ENCODE measurements around the gene R3HDM2.

Gene R3HDM2

GRCh38 chr12:57470286-57470969 is 39.6 kb upstream of the R3HDM2 start:
- no peak overlapping the region for H2AK5ac ChIP-seq (ENCODE audit: low read length, severe bottlenecking)
- no peak overlapping the region for H3K4ac ChIP-seq (ENCODE audit: low read depth in 1 of 2, low read length in 2 of 2)
- no peaks in the 10 kb centered on the region for H3K79me1 ChIP-seq (replicated peaks; ENCODE audit: low read length, poor library complexity, severe bottlenecking)
- H2BK12ac ChIP-seq (ENCODE audit: low read length in 2 of 2): no peak overlapping the region
- H3K23ac ChIP-seq (ENCODE audit: low read length in 2 of 2): no peak overlapping the region
- WGBS: 90% methylated on average over 14 of the region's 14 CpGs
- no peak overlapping the region for H2AFZ ChIP-seq (ENCODE audit: low read depth, low read length)
- H3K4me2 ChIP-seq (ENCODE audit: low read length, poor library complexity, severe bottlenecking): no peak overlapping the region
- no peak overlapping the region for H4K8ac ChIP-seq (ENCODE audit: low read length)
- no peak overlapping the region for H3K18ac ChIP-seq (ENCODE audit: low read depth in 1 of 2, low read length in 2 of 2)
- no peak overlapping the region for H3K9ac ChIP-seq (ENCODE audit: low read length)
- no peak overlapping the region for H2BK15ac ChIP-seq (ENCODE audit: low read depth, poor library complexity, severe bottlenecking)
- peaks cover 84 to 95% of the 10 kb centered on the region in 2 experiments for H3K27me3 ChIP-seq (ENCODE audit: control insufficient read depth in 1 of 2, insufficient read depth in 1 of 2, low read length in 2 of 2)
- H3K4me3 ChIP-seq (ENCODE audit: insufficient read depth in 1 of 2, low read depth in 1 of 2, low read length in 2 of 2): no peak overlapping the region
- H3K27ac ChIP-seq (ENCODE audit: low read length, poor library complexity, severe bottlenecking): no peak overlapping the region
- no peaks in the 10 kb centered on the region for H3K9me3 ChIP-seq (ENCODE audit: control insufficient read depth, low read length)
- H3K14ac ChIP-seq (ENCODE audit: low read length in 2 of 2): no peak overlapping the region
- no peak overlapping the region for H4K91ac ChIP-seq (ENCODE audit: low read length)
- H2BK120ac ChIP-seq (ENCODE audit: low read depth, low read length): no peak overlapping the region
- H2BK5ac ChIP-seq (ENCODE audit: low read depth, low read length, poor library complexity, severe bottlenecking): no peak overlapping the region
- DNase-seq: no peak
- peaks cover 4% of the 10 kb centered on the region for H3K4me1 ChIP-seq (ENCODE audit: control insufficient read depth, insufficient read depth, low read depth, low read length)
- H3K36me3 ChIP-seq (ENCODE audit: control insufficient read depth in 1 of 2, insufficient read depth in 2 of 2, low read depth in 1 of 2, low read length in 2 of 2): no peaks in the 10 kb centered on the region

DNA sequence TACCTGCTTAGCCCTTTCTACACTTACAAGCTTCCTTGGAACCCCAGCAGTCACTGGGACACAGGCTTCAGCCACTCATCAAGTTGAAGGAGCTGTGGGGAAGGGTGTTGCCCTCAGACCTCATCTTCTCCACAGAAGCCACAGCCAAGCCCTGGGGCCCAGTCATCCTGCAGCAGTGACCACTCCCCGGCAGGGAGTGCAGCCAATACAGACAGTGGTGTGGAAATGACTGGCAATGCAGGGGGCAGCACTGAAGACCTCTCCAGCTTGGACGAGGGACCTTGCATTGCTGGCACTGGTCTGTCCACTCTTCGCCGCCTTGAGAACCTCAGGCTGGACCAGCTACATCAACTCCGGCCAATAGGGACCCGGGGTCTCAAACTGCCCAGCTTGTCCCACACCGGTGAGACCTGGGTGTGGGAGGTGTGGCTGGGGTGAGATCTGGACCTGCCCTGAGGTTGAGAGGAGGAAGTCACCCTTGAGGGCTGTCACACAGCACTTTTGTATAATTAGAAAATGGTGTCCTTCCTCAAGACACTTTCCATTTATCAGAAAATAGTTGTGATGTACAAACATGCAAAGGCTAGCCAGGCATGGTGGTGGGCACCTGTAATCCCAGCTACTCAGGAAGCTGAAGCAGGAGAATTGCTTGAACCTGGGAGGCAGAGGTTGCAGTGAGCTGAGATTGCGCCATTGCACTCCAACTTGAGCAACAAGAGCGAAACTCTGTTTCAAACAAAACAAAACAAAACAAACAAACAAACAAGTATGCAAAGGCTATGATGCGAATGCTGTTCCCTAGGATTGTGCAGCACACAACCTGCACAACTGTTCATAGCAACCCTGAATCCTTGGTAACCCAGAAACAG is 38.7 kb upstream of the R3HDM2 start:
- no peak overlapping the region for H3K4me3 ChIP-seq (ENCODE audit: insufficient read depth in 1 of 2, low read depth in 1 of 2, low read length in 2 of 2)
- H3K18ac ChIP-seq (ENCODE audit: low read depth in 1 of 2, low read length in 2 of 2): no peak overlapping the region
- no peaks in the 10 kb centered on the region for H3K9me3 ChIP-seq (ENCODE audit: control insufficient read depth, low read length)
- H3K27me3 ChIP-seq (ENCODE audit: control insufficient read depth in 1 of 2, insufficient read depth in 1 of 2, low read length in 2 of 2): peaks cover 84 to 95% of the 10 kb centered on the region in 2 experiments
- H2AK5ac ChIP-seq (ENCODE audit: low read length, severe bottlenecking): no peak overlapping the region
- no peak overlapping the region for H2BK15ac ChIP-seq (ENCODE audit: low read depth, poor library complexity, severe bottlenecking)
- H3K9ac ChIP-seq (ENCODE audit: low read length): no peak overlapping the region
- H2BK12ac ChIP-seq (ENCODE audit: low read length in 2 of 2): no peak overlapping the region
- H3K23ac ChIP-seq (ENCODE audit: low read length in 2 of 2): peak overlapping the region in 1 of 2 experiments; percentile 64
- H3K27ac ChIP-seq (ENCODE audit: low read length, poor library complexity, severe bottlenecking): no peak overlapping the region
- no peak overlapping the region for H2AFZ ChIP-seq (ENCODE audit: low read depth, low read length)
- H3K79me1 ChIP-seq (replicated peaks; ENCODE audit: low read length, poor library complexity, severe bottlenecking): no peaks in the 10 kb centered on the region
- H3K14ac ChIP-seq (ENCODE audit: low read length in 2 of 2): no peak overlapping the region
- H2BK5ac ChIP-seq (ENCODE audit: low read depth, low read length, poor library complexity, severe bottlenecking): no peak overlapping the region
- no peaks in the 10 kb centered on the region for H3K4me1 ChIP-seq (ENCODE audit: control insufficient read depth, insufficient read depth, low read depth, low read length)
- no peak overlapping the region for H4K8ac ChIP-seq (ENCODE audit: low read length)
- no peak for DNase-seq
- 89% methylated on average over 10 of the region's 10 CpGs for WGBS
- H3K36me3 ChIP-seq (ENCODE audit: control insufficient read depth in 1 of 2, insufficient read depth in 2 of 2, low read depth in 1 of 2, low read length in 2 of 2): no peaks in the 10 kb centered on the region
- no peak overlapping the region for H3K4me2 ChIP-seq (ENCODE audit: low read length, poor library complexity, severe bottlenecking)
- H2BK120ac ChIP-seq (ENCODE audit: low read depth, low read length): no peak overlapping the region
- H4K91ac ChIP-seq (ENCODE audit: low read length): no peak overlapping the region
- no peak overlapping the region for H3K4ac ChIP-seq (ENCODE audit: low read depth in 1 of 2, low read length in 2 of 2)

DNA sequence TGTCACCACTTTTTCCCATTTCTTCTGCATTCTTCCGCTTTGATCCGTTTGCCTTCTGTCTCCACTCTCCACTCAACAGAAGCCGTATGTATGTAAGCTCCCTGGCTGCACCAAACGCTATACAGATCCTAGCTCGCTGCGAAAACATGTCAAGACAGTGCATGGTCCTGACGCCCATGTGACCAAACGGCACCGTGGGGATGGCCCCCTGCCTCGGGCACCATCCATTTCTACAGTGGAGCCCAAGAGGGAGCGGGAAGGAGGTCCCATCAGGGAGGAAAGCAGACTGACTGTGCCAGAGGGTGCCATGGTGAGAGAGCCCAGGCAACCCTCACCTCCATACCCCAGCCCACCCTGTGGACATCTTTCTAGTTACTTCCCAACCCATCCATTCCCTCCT is 37.1 kb upstream of the R3HDM2 start:
- Histone ChIP-seq H2BK12ac (ENCODE audit: low read length in 2 of 2) (no peak overlapping the region), H3K9me3 (ENCODE audit: control insufficient read depth, low read length) (no peaks in the 10 kb centered on the region), H3K36me3 (ENCODE audit: control insufficient read depth in 1 of 2, insufficient read depth in 2 of 2, low read depth in 1 of 2, low read length in 2 of 2) (no peaks in the 10 kb centered on the region), H3K27ac (ENCODE audit: low read length, poor library complexity, severe bottlenecking) (no peak overlapping the region), H2AK5ac (ENCODE audit: low read length, severe bottlenecking) (no peak overlapping the region), H3K79me1 (replicated peaks; ENCODE audit: low read length, poor library complexity, severe bottlenecking) (no peaks in the 10 kb centered on the region), H2AFZ (ENCODE audit: low read depth, low read length) (no peak overlapping the region), H3K4me2 (ENCODE audit: low read length, poor library complexity, severe bottlenecking) (no peak overlapping the region), H3K4ac (ENCODE audit: low read depth in 1 of 2, low read length in 2 of 2) (no peak overlapping the region), H4K8ac (ENCODE audit: low read length) (no peak overlapping the region), H3K18ac (ENCODE audit: low read depth in 1 of 2, low read length in 2 of 2) (no peak overlapping the region), H2BK120ac (ENCODE audit: low read depth, low read length) (no peak overlapping the region), H4K91ac (ENCODE audit: low read length) (no peak overlapping the region), H3K23ac (ENCODE audit: low read length in 2 of 2) (no peak overlapping the region), H2BK5ac (ENCODE audit: low read depth, low read length, poor library complexity, severe bottlenecking) (no peak overlapping the region), H3K27me3 (ENCODE audit: control insufficient read depth in 1 of 2, insufficient read depth in 1 of 2, low read length in 2 of 2) (peaks cover 70 to 91% of the 10 kb centered on the region in 2 experiments), H3K14ac (ENCODE audit: low read length in 2 of 2) (no peak overlapping the region), H3K9ac (ENCODE audit: low read length) (no peak overlapping the region), H3K4me3 (ENCODE audit: insufficient read depth in 1 of 2, low read depth in 1 of 2, low read length in 2 of 2) (no peak overlapping the region), H3K4me1 (ENCODE audit: control insufficient read depth, insufficient read depth, low read depth, low read length) (no peaks in the 10 kb centered on the region), H2BK15ac (ENCODE audit: low read depth, poor library complexity, severe bottlenecking) (no peak overlapping the region)
- DNase-seq: no peak
- 86% methylated on average over 11 of the region's 11 CpGs for WGBS

GRCh38 chr12:57467212-57467874 is 36.5 kb upstream of the R3HDM2 start:
- H2BK12ac ChIP-seq (ENCODE audit: low read length in 2 of 2): no peak overlapping the region

More at GRCh38 chr12:57467212-57467874, 36.5 kb upstream of the R3HDM2 start:
- no peak overlapping the region for H3K9ac ChIP-seq (ENCODE audit: low read length)
- H2BK5ac ChIP-seq (ENCODE audit: low read depth, low read length, poor library complexity, severe bottlenecking): no peak overlapping the region
- H3K4me2 ChIP-seq (ENCODE audit: low read length, poor library complexity, severe bottlenecking): no peak overlapping the region
- no peak overlapping the region for H3K4me3 ChIP-seq (ENCODE audit: insufficient read depth in 1 of 2, low read depth in 1 of 2, low read length in 2 of 2)
- no peak overlapping the region for H3K4ac ChIP-seq (ENCODE audit: low read depth in 1 of 2, low read length in 2 of 2)
- H3K36me3 ChIP-seq (ENCODE audit: control insufficient read depth in 1 of 2, insufficient read depth in 2 of 2, low read depth in 1 of 2, low read length in 2 of 2): no peaks in the 10 kb centered on the region
- H2AFZ ChIP-seq (ENCODE audit: low read depth, low read length): no peak overlapping the region
- H3K27me3 ChIP-seq (ENCODE audit: control insufficient read depth in 1 of 2, insufficient read depth in 1 of 2, low read length in 2 of 2): peaks cover 64 to 85% of the 10 kb centered on the region in 2 experiments
- H3K4me1 ChIP-seq (ENCODE audit: control insufficient read depth, insufficient read depth, low read depth, low read length): no peaks in the 10 kb centered on the region
- H3K9me3 ChIP-seq (ENCODE audit: control insufficient read depth, low read length): no peaks in the 10 kb centered on the region
- H2AK5ac ChIP-seq (ENCODE audit: low read length, severe bottlenecking): no peak overlapping the region
- H3K18ac ChIP-seq (ENCODE audit: low read depth in 1 of 2, low read length in 2 of 2): no peak overlapping the region
- H3K27ac ChIP-seq (ENCODE audit: low read length, poor library complexity, severe bottlenecking): no peak overlapping the region
- H3K23ac ChIP-seq (ENCODE audit: low read length in 2 of 2): no peak overlapping the region
- H2BK15ac ChIP-seq (ENCODE audit: low read depth, poor library complexity, severe bottlenecking): no peak overlapping the region
- 86% methylated on average over 12 of the region's 12 CpGs for WGBS
- H4K8ac ChIP-seq (ENCODE audit: low read length): no peak overlapping the region
- no peak overlapping the region for H4K91ac ChIP-seq (ENCODE audit: low read length)
- H3K79me1 ChIP-seq (replicated peaks; ENCODE audit: low read length, poor library complexity, severe bottlenecking): no peaks in the 10 kb centered on the region
- no peak overlapping the region for H3K14ac ChIP-seq (ENCODE audit: low read length in 2 of 2)
- no peak overlapping the region for H2BK120ac ChIP-seq (ENCODE audit: low read depth, low read length)
- no peak for DNase-seq

All from mesenchymal stem cell (in vitro differentiated cells and primary cell).